AG20443 (cell line): ENCODE results near the gene CUL7.
A peak's percentile ranks its signal among the peaks of the same experiment; 100 is the strongest.
"Not testable (repeated sequence)": the region's sequence is repeated elsewhere in the genome, so short reads cannot be mapped to it uniquely, and the experiment has no call there.

ENCODE experiments used
- DNase-seq: peaks from one replicate; pipeline ENCODE4 v3.0.0; 2012; ENCODE audit warnings: low spot score, mixed read lengths

The CUL7 gene

DNA sequence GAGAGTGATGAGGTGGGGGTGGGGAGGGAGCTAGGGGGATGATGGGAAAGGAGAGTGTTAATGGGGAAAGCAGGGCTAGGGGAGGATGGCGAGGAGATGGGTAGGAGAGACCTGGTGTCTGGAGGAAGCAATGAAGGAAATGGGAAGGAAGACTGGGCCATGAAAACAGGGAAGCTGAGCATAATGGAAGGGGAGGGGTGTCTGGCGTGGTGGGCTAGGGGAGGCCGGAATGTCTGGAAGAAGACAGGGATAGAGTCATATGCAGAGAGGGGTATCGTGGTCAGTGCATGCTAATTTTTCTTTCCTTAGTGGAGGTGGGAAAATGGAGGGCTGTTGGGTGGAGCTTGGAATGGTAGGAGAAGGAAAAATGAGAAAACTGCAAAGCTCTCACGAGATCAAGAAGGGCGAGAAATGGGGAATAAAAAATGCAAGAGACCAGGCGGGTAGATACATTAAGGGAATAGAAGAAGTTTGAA lies 39.2 kb downstream of the CUL7 start:
- peak; percentile 49 for DNase-seq

DNA sequence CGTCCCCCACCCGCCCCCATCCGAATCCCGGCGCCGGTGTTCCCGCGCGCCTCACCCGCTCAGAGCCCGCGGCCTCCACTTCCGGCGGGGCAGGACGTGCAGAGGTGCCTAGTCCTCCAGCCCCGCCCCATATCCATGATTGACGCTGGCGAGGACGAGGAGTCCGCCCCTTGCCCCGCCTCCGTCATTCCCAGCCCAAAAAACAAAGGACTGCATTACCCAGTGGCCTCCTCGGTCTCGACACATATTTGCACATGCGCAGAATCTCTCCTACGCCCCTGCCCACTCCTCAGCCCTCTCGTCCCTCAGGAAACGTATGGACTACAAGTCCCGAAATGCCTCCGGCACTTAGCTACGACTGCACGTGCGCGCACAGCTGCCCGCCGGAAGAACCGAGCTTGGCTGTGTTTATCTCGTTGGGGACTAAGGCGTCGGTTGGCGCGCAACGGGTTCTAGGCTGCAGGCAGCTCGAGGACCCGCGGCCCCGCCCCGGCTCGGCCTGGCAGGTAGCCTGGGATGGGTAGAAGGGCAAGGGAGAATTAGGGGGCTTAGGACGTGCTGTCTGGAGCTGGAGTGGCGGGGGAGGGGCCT lies 39.7 kb downstream of the CUL7 start, which contains the start of the genes KLHDC3 and MEA1:
TSS of gene KLHDC3 (plus strand) at position 407 of the 591 bp plus-strand sequence. CDS start 2,944 bp downstream, outside the sequence.
TSS of gene MEA1 (minus strand) at position 104 of the 591 bp plus-strand sequence. CDS start 133 bp downstream, outside the sequence.
- DNase-seq, result peak; percentile 99

DNA sequence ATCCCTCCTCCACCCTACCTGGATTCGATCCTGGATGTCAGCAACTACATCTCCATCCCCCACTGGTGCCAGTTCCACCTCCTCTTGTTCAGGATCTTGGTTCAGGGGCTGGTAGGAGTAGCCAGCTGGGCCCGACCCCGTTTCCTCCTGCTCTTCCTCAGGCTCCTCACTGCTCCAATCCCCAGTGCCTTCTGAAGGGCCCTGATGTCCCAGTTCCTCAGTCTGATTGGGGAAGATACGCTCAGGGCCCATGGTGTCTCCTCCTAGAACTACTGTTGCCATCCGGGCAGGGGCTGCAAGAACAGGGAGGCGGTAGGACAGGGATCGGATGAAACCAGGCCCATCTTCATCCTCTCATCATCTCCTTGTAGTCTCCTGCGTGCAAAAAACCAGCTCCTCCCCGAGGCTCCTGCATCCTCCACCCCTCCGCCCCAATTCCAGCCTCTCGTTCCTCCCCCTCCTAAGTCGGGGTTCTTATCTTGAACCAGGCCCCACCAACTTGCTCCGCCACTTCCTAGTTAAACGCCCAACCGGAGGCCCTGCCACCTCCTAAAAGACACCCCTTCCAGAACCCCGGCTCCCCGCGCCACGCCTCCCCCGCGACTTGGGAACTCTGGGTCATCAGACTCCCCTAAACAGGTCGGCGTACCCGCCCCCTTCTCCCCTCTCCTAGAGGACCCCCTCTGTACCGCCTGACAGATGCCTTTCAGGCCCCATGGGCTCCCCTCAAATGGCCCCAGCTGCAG lies 40.4 kb downstream of the CUL7 start:
- no peak for DNase-seq

- DNase-seq, result no peak
These were observed 41.3 kb downstream of the CUL7 start for GRCh38 chr6:43012364-43012763.

GRCh38 chr6:43011207-43011606 lies 42.4 kb downstream of the CUL7 start:
- no peak for DNase-seq

- peak; percentile 50 for DNase-seq
These were observed 44.5 kb downstream of the CUL7 start for GRCh38 chr6:43009124-43009523.

- no peak for DNase-seq
These were observed 46.5 kb downstream of the CUL7 start for GRCh38 chr6:43007126-43007525.

GRCh38 chr6:43006251-43006650 lies 47.4 kb downstream of the CUL7 start:
- DNase-seq, result no peak

DNA sequence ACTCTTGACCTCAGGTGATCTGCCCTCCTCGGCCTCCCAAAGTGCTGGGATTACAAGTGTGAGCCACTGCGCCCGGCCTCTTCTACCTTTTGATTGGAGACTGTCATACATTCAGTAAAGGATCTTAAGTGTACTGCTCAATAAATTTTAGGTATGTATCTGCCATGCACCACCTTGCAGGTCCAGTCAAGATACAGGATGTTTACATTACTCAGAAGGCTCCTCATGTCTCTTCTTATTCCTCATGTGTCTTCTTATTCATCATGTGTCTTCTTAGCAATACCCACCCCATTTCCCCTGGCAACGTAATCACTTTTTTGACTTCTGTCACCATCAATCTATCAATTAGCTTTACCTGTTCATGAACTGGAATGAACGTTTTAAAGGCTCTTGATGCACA lies 47.8 kb downstream of the CUL7 start:
- no peak for DNase-seq

- no peak for DNase-seq
These were observed 51.8 kb downstream of the CUL7 start for GRCh38 chr6:43001843-43002242.

GRCh38 chr6:42998205-42998604 lies 55.4 kb downstream of the CUL7 start:
- DNase-seq, result not testable (repeated sequence)

GRCh38 chr6:42996513-42996912 lies 57.1 kb downstream of the CUL7 start:
- no peak for DNase-seq

DNA sequence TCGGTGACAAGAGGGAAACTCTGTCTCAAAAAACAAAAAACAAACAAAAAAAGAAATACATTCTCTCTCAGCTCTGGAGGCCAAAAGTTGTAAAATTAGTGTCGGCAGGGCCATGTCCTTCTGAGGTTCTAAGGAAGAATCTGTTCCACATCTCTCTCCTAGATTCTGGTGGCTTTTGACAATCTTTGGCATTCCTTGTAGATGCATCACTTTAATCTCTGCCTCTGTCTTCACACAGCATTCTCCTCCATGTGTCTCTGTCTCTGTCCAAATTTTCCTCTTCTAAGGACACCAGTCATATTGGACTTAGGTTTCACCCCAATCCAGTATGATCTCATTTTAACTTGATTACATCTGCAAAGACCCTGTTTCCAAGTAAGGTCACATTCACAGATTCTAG lies 60.2 kb downstream of the CUL7 start:
- DNase-seq, result no peak

GRCh38 chr6:42989923-42990322 lies 63.7 kb downstream of the CUL7 start:
- DNase-seq, result no peak

- DNase-seq, result peak; percentile 44
These were observed 65.1 kb downstream of the CUL7 start for GRCh38 chr6:42988486-42989020.
